Lung (tissue), 12 donors: ENCODE results near the gene PRKAR1A. TPM values are rescaled to one million over a fixed set of nuclear protein-coding genes. Genes with fewer than 3 reads are reported as not detected.

Experiments used
- ATAC-seq: fragments of 200-7000 bp; cut with Tn5 transposase; one replicate; pipeline ENCODE4 v1.9.1; 2020; ENCODE audit warnings: moderate number of reproducible peaks; ENCODE audit not compliant: insufficient read depth, low FRiP score
- DNase-seq, 3 donors: peaks; one replicate each; pipeline ENCODE4 v3.0.0-alpha.2; 2013 to 2017
- H3K27ac ChIP-seq, 2 donors: one replicate each; pipeline ENCODE4 v1.5.1; 2013; ENCODE audit warnings: mild to moderate bottlenecking in 2 of 2, moderate library complexity in 2 of 2, control low read depth in 1 of 2, inconsistent platforms in 1 of 2, low read depth in 1 of 2, low read length in 1 of 2
- H3K27me3 ChIP-seq, 3 donors: one replicate each; pipeline ENCODE4 v1.5.1; 2013; ENCODE audit warnings: low read length in 2 of 3; ENCODE audit not compliant: control insufficient read depth in 3 of 3, insufficient read depth in 3 of 3
- H3K36me3 ChIP-seq, 4 donors: one replicate each; pipeline ENCODE4 v1.5.1; 2013; ENCODE audit warnings: low read length in 4 of 4, mild to moderate bottlenecking in 1 of 4, moderate library complexity in 1 of 4; ENCODE audit not compliant: control insufficient read depth in 4 of 4, insufficient read depth in 4 of 4
- H3K4me1 ChIP-seq, 5 donors: one replicate each; pipeline ENCODE4 v1.5.1; 2013; ENCODE audit warnings: low read length in 5 of 5, mild to moderate bottlenecking in 2 of 5, moderate library complexity in 1 of 5; ENCODE audit not compliant: control insufficient read depth in 5 of 5, insufficient read depth in 5 of 5
- H3K4me3 ChIP-seq: one replicate; pipeline ENCODE4 v1.5.1; 2013; ENCODE audit warnings: mild to moderate bottlenecking, control low read depth, moderate library complexity
- H3K9ac ChIP-seq, 2 donors: one replicate each; pipeline ENCODE4 v1.5.1; 2013; ENCODE audit warnings: low read length in 2 of 2, control low read depth in 1 of 2; ENCODE audit not compliant: insufficient read depth in 1 of 2
- H3K9me3 ChIP-seq, 4 donors: one replicate each; pipeline ENCODE4 v1.5.1; 2013; ENCODE audit warnings: low read length in 3 of 4, mild to moderate bottlenecking in 1 of 4, moderate library complexity in 1 of 4; ENCODE audit not compliant: control insufficient read depth in 4 of 4, insufficient read depth in 3 of 4
- CTCF ChIP-seq: IDR thresholded peaks from 2 replicates; pipeline ENCODE4 v1.5.1; 2012; ENCODE audit warnings: mild to moderate bottlenecking; ENCODE audit errors: control extremely low read depth, extremely low read depth
- WGBS, 2 donors: extraction: QIAGEN DNeasy Blood & Tissue Kit; methylation state at CpG; one replicate each; pipeline ENCODE4 v1.1.7; 2013; 5-methylcytosine and 5-hydroxymethylcytosine counted together
- polyA plus RNA-seq, 2 donors: library from polyadenylated mRNA; stranded (reverse); fragments of 200-250 nt; gene quantifications; one replicate each; pipeline ENCODE4 v1.2.1, GENCODE V29; 2013
- total RNA-seq, 2 donors: library from RNA; depleted of rRNA in 1 of 2; stranded (reverse); fragments of >200 nt in 1 of 2; gene quantifications; one replicate each; pipeline ENCODE4 v1.2.1, GENCODE V29; 2014 to 2021
- donor health status: control.
- donor health status: control.
- donor health status: Bipolar disorder and iron deficiency.
- donor health status: healthy.
- donor health status: DM: yes; HTN: yes; CAD: no.

The PRKAR1A gene
- total and polyA plus RNA-seq, 4 donors: 74.0 to 422 (median 265) TPM

GRCh38 chr17:68567581-68567980, 55.4 kb downstream of the PRKAR1A start:
- H3K36me3 ChIP-seq: peaks cover 0 to 3% (median 0%) of the 10 kb centered on the region in 4 donors
- no peaks in the 10 kb centered on the region for H3K9me3 ChIP-seq
- peak overlapping the region in 1 of 2 donors; percentile 18 for H3K27ac ChIP-seq
- no peak overlapping the region for H3K9ac ChIP-seq
- no peak for TF ChIP-seq CTCF
- H3K4me3 ChIP-seq: no peak overlapping the region
- no peak for ATAC-seq
- DNase-seq: no peak
- H3K27me3 ChIP-seq: no peaks in the 10 kb centered on the region
- peaks cover 0 to 26% (median 2%) of the 10 kb centered on the region in 5 donors for H3K4me1 ChIP-seq
- WGBS, 2 donors: 93 to 97% methylated on average over 8 of the region's 8 CpGs

- peaks cover 0 to 5% (median 0%) of the 10 kb centered on the region in 4 donors for H3K36me3 ChIP-seq
- H3K9me3 ChIP-seq: no peaks in the 10 kb centered on the region
- no peak for DNase-seq
- H3K9ac ChIP-seq: no peak overlapping the region
- H3K27ac ChIP-seq: no peak overlapping the region
- no peak overlapping the region for H3K4me3 ChIP-seq
- no peaks in the 10 kb centered on the region for H3K27me3 ChIP-seq
- WGBS, 2 donors: 86 to 87% methylated on average over 2 of the region's 2 CpGs
- H3K4me1 ChIP-seq: peaks cover 0 to 26% (median 4%) of the 10 kb centered on the region in 5 donors
- no peak for ATAC-seq
- TF ChIP-seq CTCF: no peak
Measured at GRCh38 chr17:68568581-68568980, 56.4 kb downstream of the PRKAR1A start.

GRCh38 chr17:68569346-68569745, 57.1 kb downstream of the PRKAR1A start:
- no peak for DNase-seq
- H3K4me1 ChIP-seq: peaks cover 0 to 23% (median 4%) of the 10 kb centered on the region in 5 donors

More at GRCh38 chr17:68569346-68569745, 57.1 kb downstream of the PRKAR1A start:
- no peak for ATAC-seq
- no peaks in the 10 kb centered on the region for H3K27me3 ChIP-seq
- H3K27ac ChIP-seq: peak overlapping the region in 1 of 2 donors; percentile 40
- H3K9me3 ChIP-seq: no peaks in the 10 kb centered on the region
- H3K9ac ChIP-seq: no peak overlapping the region
- H3K4me3 ChIP-seq: no peak overlapping the region
- no peak for TF ChIP-seq CTCF
- peaks cover 0 to 3% (median 0%) of the 10 kb centered on the region in 4 donors for H3K36me3 ChIP-seq
